GM21786 (cell line): ENCODE measurements around the gene MORF4L1.
"Not testable (repeated sequence)": the region's sequence is repeated elsewhere in the genome, so short reads cannot be mapped to it uniquely, and the experiment has no call there.

Source experiments
- ATAC-seq: cut with Tn5 transposase; IDR thresholded peaks from one replicate; pipeline ENCODE4 v1.9.1; 2021; ENCODE audit not compliant: unreplicated experiment

The MORF4L1 gene

DNA sequence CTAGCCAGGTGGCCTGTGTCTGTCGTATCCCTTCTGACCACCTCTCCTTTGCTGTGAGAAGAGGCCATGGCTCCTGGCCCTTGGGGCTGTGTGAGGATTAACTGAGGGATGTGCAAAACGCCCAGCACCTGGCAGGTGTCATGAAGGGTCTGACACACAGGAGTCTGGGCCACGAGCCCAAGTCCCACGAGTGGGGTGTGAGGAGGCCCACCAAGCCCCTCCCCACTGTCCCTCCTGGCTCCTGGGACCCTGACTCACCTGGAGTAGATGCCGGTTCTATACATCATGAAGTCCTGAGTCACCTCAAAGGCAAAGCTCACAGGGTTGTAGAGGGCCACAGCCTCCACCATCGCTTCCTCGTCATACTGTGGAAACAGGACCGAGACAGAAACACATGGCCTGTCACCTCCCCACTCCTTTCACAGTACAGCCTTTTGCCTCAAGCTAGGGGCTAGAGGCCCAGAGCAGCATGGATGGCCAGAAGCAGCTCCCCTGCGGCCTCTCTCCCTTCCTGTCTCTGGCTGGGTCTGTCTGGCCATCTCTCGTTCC lies 52.5 kb downstream of the MORF4L1 start:
- ATAC-seq: no peak

DNA sequence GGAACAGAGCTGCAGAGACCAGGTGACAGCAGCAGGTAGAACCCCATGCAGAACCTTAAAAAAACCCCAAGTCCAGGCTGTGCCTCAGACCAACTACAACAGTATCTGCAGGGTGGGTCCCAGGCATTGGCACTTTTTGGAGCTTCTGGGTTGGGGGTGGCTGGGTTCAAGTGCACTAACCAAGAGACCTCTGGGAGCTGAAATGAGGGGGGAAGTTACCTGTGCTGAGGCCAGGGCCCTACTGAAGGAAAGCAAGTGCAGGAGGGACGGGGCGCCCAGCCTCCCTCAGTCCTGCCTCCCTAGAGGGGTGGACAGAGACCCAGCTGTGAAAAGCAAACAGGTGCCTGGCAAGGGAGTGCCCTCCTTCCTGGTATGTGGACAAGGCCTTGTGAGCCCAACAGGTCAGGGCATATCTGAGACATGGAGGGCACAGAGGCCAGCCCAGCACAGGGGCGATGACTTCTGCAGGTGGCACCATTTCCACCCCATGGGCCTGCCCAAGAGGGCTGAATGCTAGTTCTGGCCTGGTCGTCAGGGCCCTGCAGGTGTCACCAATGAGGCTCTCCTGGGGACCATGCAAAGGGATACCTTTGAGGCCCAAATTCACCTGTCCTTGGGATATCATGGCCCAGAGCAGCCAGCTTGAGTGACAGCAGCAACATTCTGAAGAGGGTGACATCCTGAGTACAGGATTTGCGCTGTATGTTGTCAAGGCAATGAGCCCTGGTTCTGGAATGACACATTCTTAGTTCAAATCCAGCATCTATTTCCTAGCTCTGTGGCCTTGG lies 53.5 kb downstream of the MORF4L1 start:
- ATAC-seq: no peak

GRCh38 chr15:78927077-78927790 lies 54.5 kb downstream of the MORF4L1 start:
- no peak for ATAC-seq

DNA sequence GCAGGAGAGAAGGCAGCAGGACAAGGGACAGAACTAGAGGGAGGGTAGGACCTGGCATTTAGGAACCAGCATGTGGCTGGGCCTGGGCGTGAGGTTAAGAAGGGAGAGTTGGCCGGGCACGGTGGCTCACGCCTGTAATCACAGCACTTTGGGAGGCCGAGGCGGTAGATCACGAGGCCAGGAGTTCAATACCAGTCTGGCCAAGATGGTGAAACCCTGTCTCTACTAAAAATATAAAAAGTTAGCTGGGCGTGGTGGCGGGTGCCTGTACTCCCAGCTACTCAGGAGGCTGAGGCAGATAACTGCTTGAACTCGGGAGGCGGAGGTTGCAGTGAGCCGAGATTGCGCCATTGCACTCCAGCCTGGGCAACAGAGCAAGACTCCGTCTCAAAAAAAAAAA lies 55.5 kb downstream of the MORF4L1 start:
- not testable (repeated sequence) for ATAC-seq

- no peak for ATAC-seq
Observed at GRCh38 chr15:78928616-78929093, 56.0 kb downstream of the MORF4L1 start.

- ATAC-seq: no peak
Observed at GRCh38 chr15:78929536-78930264, 57.0 kb downstream of the MORF4L1 start.

GRCh38 chr15:78930577-78931388 lies 58.1 kb downstream of the MORF4L1 start:
- ATAC-seq: no peak

GRCh38 chr15:78931439-78932257 lies 59.0 kb downstream of the MORF4L1 start:
- no peak for ATAC-seq

DNA sequence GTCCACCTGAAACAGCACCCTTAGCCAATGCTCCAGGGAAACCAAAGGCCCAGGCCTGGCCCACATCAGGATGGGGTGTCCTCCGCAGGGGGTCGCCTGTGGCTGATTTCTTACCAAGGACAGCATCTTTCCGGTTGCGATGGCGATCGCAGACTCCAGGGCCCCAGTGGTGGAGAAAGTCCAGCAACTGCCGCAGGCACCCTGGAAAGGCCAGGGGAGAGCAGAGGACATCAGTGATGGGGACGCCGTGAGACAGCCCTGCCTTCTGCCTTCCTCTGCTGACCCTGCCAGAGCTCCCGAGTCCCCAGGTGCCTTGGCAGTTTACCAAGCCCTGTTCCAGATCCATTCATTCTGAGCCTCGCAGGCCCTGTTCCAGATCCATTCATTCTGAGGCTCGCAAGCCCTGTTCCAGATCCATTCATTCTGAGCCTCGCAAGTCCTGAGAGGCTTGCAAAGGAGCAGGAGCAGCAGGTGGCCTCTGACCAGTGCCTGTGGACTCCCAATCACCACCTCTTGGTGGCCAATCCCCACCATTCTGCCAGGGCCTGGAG lies 59.6 kb downstream of the MORF4L1 start:
- ATAC-seq: no peak

GRCh38 chr15:78933187-78933822 lies 60.6 kb downstream of the MORF4L1 start:
- no peak for ATAC-seq

DNA sequence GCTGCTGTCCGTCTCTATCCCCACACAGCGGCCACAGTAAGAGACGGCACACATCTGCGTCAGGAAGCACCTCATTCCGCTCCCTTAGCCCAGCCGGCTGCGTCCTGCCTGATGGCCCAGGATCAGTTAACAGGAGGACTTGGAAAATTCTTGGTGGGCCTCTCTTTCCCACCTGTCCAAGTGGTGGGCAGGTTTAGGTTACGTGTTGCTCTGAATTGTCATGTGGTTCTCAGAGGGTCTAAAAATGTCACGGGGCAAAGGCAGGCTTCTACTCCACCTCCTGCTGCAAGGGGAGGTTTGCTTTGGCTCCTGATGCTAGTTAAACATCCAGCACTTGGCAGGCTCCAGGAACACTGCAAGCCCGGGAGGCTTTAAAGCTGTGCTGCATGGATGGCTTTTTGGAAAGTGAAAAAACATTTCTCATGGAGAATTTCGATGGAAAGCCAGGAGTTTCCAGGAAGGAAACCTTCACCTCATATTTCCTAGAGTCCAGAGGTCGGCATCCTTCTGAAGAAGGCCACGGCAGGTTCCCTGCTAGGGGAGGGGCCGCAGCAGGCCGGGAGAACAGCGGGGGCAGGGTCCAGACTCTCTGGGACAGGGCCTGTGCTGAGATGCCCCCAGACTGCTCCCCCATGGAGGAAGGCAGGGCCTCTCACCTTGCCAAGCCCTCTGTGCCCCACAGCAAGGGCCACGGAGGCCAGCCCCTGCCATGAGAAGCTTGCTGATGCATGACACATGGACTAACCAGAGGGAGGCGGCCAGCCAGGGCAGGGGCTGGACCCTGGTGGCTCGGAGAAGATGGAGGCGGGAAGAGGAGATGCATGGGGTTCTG lies 61.3 kb downstream of the MORF4L1 start:
- ATAC-seq: no peak

GRCh38 chr15:78934655-78935023 lies 61.9 kb downstream of the MORF4L1 start:
- no peak for ATAC-seq

GRCh38 chr15:78937132-78937739 lies 64.5 kb downstream of the MORF4L1 start:
- ATAC-seq: no peak

DNA sequence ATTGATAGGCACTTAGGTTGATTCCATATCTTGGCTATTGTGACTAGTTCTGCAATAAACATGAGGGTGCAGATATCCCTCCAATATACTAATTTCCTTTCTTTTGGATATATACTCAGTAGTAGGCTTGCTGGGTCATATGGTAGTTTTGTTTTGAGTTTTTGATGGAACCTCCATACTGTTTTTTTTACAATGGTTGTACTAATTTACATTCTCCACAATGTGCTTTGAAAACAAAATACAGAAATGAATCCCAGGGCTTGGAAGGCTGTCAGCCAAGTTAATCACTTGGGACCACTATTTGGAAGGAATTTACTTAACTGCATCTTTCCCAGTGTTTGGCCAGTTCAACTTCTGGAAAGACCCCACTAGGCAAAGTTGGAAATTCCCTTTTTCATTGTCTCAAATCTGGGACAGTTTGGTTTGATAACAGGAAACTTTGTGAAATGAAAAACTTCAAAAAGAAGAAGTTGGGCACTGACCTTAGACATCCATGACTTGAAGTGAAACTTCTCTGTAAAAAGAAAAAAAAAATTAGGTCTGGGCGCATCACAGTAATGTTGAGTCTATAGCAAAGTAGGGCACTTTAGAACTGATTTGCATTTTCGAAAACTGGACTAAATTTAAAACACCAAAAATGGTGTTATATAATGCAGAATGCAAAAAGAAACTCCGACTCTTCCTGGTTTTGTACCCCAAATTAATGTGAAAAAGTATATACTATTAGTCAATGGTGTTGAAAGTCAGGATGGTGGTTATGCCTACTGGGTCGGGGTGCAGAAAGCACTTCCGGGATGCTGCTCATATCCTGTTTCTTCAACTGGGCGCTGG lies 66.2 kb downstream of the MORF4L1 start:
- ATAC-seq: peak; percentile 74

- ATAC-seq: no peak
Observed at GRCh38 chr15:78942741-78943140, 70.1 kb downstream of the MORF4L1 start.

- no peak for ATAC-seq
Observed at GRCh38 chr15:78943692-78944091, 71.0 kb downstream of the MORF4L1 start.

- peak; percentile 14 for ATAC-seq
Observed at GRCh38 chr15:78944202-78944625, 71.5 kb downstream of the MORF4L1 start.
